Lung (tissue), 12 donors: Measurements from ENCODE around the gene SMAD2. TPM values are rescaled to one million over a fixed set of nuclear protein-coding genes. Genes with fewer than 3 reads are reported as not detected.

Source experiments
- ATAC-seq: fragments of 200-7000 bp; cut with Tn5 transposase; one replicate; pipeline ENCODE4 v1.9.1; 2020; ENCODE audit warnings: moderate number of reproducible peaks; ENCODE audit not compliant: insufficient read depth, low FRiP score
- DNase-seq, 3 donors: peaks; one replicate each; pipeline ENCODE4 v3.0.0-alpha.2; 2013 to 2017
- H3K27ac ChIP-seq, 2 donors: one replicate each; pipeline ENCODE4 v1.5.1; 2013; ENCODE audit warnings: mild to moderate bottlenecking in 2 of 2, moderate library complexity in 2 of 2, control low read depth in 1 of 2, inconsistent platforms in 1 of 2, low read depth in 1 of 2, low read length in 1 of 2
- H3K27me3 ChIP-seq, 3 donors: one replicate each; pipeline ENCODE4 v1.5.1; 2013; ENCODE audit warnings: low read length in 2 of 3; ENCODE audit not compliant: control insufficient read depth in 3 of 3, insufficient read depth in 3 of 3
- H3K36me3 ChIP-seq, 4 donors: one replicate each; pipeline ENCODE4 v1.5.1; 2013; ENCODE audit warnings: low read length in 4 of 4, mild to moderate bottlenecking in 1 of 4, moderate library complexity in 1 of 4; ENCODE audit not compliant: control insufficient read depth in 4 of 4, insufficient read depth in 4 of 4
- H3K4me1 ChIP-seq, 5 donors: one replicate each; pipeline ENCODE4 v1.5.1; 2013; ENCODE audit warnings: low read length in 5 of 5, mild to moderate bottlenecking in 2 of 5, moderate library complexity in 1 of 5; ENCODE audit not compliant: control insufficient read depth in 5 of 5, insufficient read depth in 5 of 5
- H3K4me3 ChIP-seq: one replicate; pipeline ENCODE4 v1.5.1; 2013; ENCODE audit warnings: mild to moderate bottlenecking, control low read depth, moderate library complexity
- H3K9ac ChIP-seq, 2 donors: one replicate each; pipeline ENCODE4 v1.5.1; 2013; ENCODE audit warnings: low read length in 2 of 2, control low read depth in 1 of 2; ENCODE audit not compliant: insufficient read depth in 1 of 2
- H3K9me3 ChIP-seq, 4 donors: one replicate each; pipeline ENCODE4 v1.5.1; 2013; ENCODE audit warnings: low read length in 3 of 4, mild to moderate bottlenecking in 1 of 4, moderate library complexity in 1 of 4; ENCODE audit not compliant: control insufficient read depth in 4 of 4, insufficient read depth in 3 of 4
- CTCF ChIP-seq: IDR thresholded peaks from 2 replicates; pipeline ENCODE4 v1.5.1; 2012; ENCODE audit warnings: mild to moderate bottlenecking; ENCODE audit errors: control extremely low read depth, extremely low read depth
- WGBS, 2 donors: extraction: QIAGEN DNeasy Blood & Tissue Kit; methylation state at CpG; one replicate each; pipeline ENCODE4 v1.1.7; 2013; 5-methylcytosine and 5-hydroxymethylcytosine counted together
- polyA plus RNA-seq, 2 donors: library from polyadenylated mRNA; stranded (reverse); fragments of 200-250 nt; gene quantifications; one replicate each; pipeline ENCODE4 v1.2.1, GENCODE V29; 2013
- total RNA-seq, 2 donors: library from RNA; depleted of rRNA in 1 of 2; stranded (reverse); fragments of >200 nt in 1 of 2; gene quantifications; one replicate each; pipeline ENCODE4 v1.2.1, GENCODE V29; 2014 to 2021
- donor health status: control.
- donor health status: control.
- donor health status: Bipolar disorder and iron deficiency.
- donor health status: healthy.
- donor health status: DM: yes; HTN: yes; CAD: no.

The SMAD2 gene
- total and polyA plus RNA-seq, 4 donors: 30.6 to 161 (median 90.2) TPM

GRCh38 chr18:47888156-47888555 is 42.3 kb downstream of the SMAD2 start:
- H3K9me3 ChIP-seq: no peaks in the 10 kb centered on the region
- peaks cover 0 to 5% (median 0%) of the 10 kb centered on the region in 5 donors for H3K4me1 ChIP-seq
- H3K27me3 ChIP-seq: no peaks in the 10 kb centered on the region
- H3K36me3 ChIP-seq: peaks cover 0 to 9% (median 3%) of the 10 kb centered on the region in 4 donors
- DNase-seq (no peak), ATAC-seq (no peak)
- H3K27ac ChIP-seq: no peak overlapping the region
- WGBS, 2 donors: 80 to 88% methylated on average over 3 of the region's 3 CpGs
- TF ChIP-seq CTCF: no peak
- H3K4me3 ChIP-seq: no peak overlapping the region
- H3K9ac ChIP-seq: no peak overlapping the region

DNA sequence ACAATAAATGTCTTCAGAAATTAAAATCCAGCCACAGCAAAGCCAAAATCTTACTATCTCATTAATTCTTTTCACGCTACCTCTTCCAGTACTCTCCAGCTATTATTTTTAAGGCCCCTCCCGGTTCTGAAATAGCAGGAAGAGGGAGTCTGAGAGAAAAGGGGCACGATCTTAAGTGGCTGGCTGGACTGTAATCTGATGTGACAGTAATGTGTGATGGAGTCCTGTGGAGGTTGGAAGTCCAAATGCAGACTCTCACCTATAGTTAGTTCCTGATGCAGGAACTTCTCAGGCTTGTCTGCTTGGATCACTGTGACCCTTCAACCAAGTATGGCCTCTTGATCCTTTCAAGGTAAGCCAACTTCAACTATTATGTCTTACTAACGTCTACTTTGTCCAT is 43.2 kb downstream of the SMAD2 start:
- Histone ChIP-seq H3K27me3 (no peaks in the 10 kb centered on the region), H3K36me3 (peaks cover 0 to 9% (median 3%) of the 10 kb centered on the region in 4 donors), H3K4me3 (no peak overlapping the region), H3K9ac (no peak overlapping the region), H3K4me1 (peaks cover 0 to 5% (median 0%) of the 10 kb centered on the region in 5 donors), H3K9me3 (no peaks in the 10 kb centered on the region), H3K27ac (no peak overlapping the region)
- ATAC-seq (no peak), DNase-seq (no peak)
- TF ChIP-seq CTCF: no peak
- 90 to 93% methylated on average over 4 of the region's 4 CpGs for WGBS, 2 donors

GRCh38 chr18:47883771-47884413 is 46.6 kb downstream of the SMAD2 start:
- no peak for TF ChIP-seq CTCF
- WGBS, 2 donors: 64 to 70% methylated on average over 3 of the region's 3 CpGs
- H3K27me3 ChIP-seq: no peaks in the 10 kb centered on the region
- peaks cover 2 to 17% (median 7%) of the 10 kb centered on the region in 4 donors for H3K36me3 ChIP-seq
- H3K4me1 ChIP-seq: peaks cover 0 to 5% (median 0%) of the 10 kb centered on the region in 5 donors
- H3K9ac ChIP-seq: no peak overlapping the region
- ATAC-seq: no peak
- peak in 2 of 3 donors; percentile 25 to 30 for DNase-seq
- no peak overlapping the region for H3K4me3 ChIP-seq
- no peaks in the 10 kb centered on the region for H3K9me3 ChIP-seq
- no peak overlapping the region for H3K27ac ChIP-seq
